MM.1S (cell line): ENCODE results near the gene CLEC2B.

Source experiments
- CTCF ChIP-seq: fragments of 300-600 bp; sonication (generic); IDR thresholded peaks from 2 replicates; pipeline ENCODE4 v1.5.1; 2016; ENCODE audit warnings: antibody characterized with exemption, low read length, mixed read lengths
- EZH2 ChIP-seq: fragments of 300-600 bp; sonication (generic); optimal IDR thresholded peaks from 2 replicates; pipeline ENCODE3; 2017; ENCODE audit warnings: low read depth, mild to moderate bottlenecking, antibody characterized with exemption, low read length, mixed read lengths

- TF ChIP-seq CTCF, result no peak
- TF ChIP-seq EZH2, result no peak
These were observed 39.7 kb downstream of the CLEC2B start for GRCh38 chr12:9829483-9829882.
